Kidney (tissue), 14 donors: ENCODE results near the gene SP3. TPM values are rescaled to one million over a fixed set of nuclear protein-coding genes. Genes with fewer than 3 reads are reported as not detected.

Experiments used
- DNase-seq, 5 donors: peaks; one replicate each; pipeline ENCODE4 v3.0.0-alpha.2; 2013 to 2020
- FAIRE-seq: peaks from 2 replicates; lab custom pipeline; 2012; peaks lifted over from hg19 to GRCh38; lab: Jason Lieb, UNC
- H3K27ac ChIP-seq, 2 donors: one replicate each; pipeline ENCODE4 v1.7.0; 2013; ENCODE audit warnings: low read depth in 2 of 2, low read length in 2 of 2, inconsistent platforms in 1 of 2
- H3K27me3 ChIP-seq: one replicate; pipeline ENCODE4 v1.7.1; 2013; ENCODE audit warnings: low read length, inconsistent platforms; ENCODE audit not compliant: control insufficient read depth, insufficient read depth
- H3K36me3 ChIP-seq, 3 donors: one replicate each; pipeline versions ENCODE4 v1.7.0 to v1.7.1; 2013; ENCODE audit warnings: low read length in 3 of 3, control low read depth in 1 of 3, inconsistent platforms in 1 of 3; ENCODE audit not compliant: insufficient read depth in 3 of 3, control insufficient read depth in 2 of 3
- H3K4me1 ChIP-seq, 3 donors: one replicate each; pipeline versions ENCODE4 v1.7.0 to v1.7.1; 2013; ENCODE audit warnings: low read length in 3 of 3, inconsistent platforms in 1 of 3, low read depth in 1 of 3; ENCODE audit not compliant: control insufficient read depth in 2 of 3, insufficient read depth in 2 of 3
- H3K4me3 ChIP-seq, 3 donors: one replicate each; pipeline versions ENCODE4 v1.7.0 to v1.8.1; 2013; ENCODE audit warnings: low read length in 3 of 3, control low read depth in 1 of 3, inconsistent platforms in 1 of 3
- H3K9ac ChIP-seq, 3 donors: one replicate each; pipeline versions ENCODE4 v1.7.0 to v1.7.1; 2013; ENCODE audit warnings: low read length in 3 of 3, control low read depth in 1 of 3, inconsistent platforms in 1 of 3
- H3K9me3 ChIP-seq, 3 donors: one replicate each; pipeline versions ENCODE4 v1.7.0 to v1.7.1; 2013; ENCODE audit warnings: low read length in 3 of 3, control low read depth in 1 of 3, inconsistent platforms in 1 of 3; ENCODE audit not compliant: control insufficient read depth in 2 of 3, insufficient read depth in 1 of 3
- intact Hi-C: fragments of 100-400 bp; cut with DNase I; formaldehyde crosslinking; loops from one replicate; pipeline ENCODE4 v1.11.1; 2022
- polyA plus RNA-seq: library from polyadenylated mRNA; stranded (reverse); fragments of 350-450 nt; fragmentation: Illumina TruSeq; extraction: RNeasy Lipid Tissue Mini Kit (QIAGEN cat#74804); gene quantifications from one replicate; pipeline ENCODE4 v1.2.3, GENCODE V29; 2014; ENCODE audit warnings: low read depth, low replicate concordance; ENCODE audit not compliant: insufficient read depth
- total RNA-seq: library from RNA; stranded (reverse); fragmentation: NEBNext Ultra II Directional; extraction: Animal tissue kit (Norgen Biotek cat#: 25700); gene quantifications from one replicate; pipeline ENCODE4 v1.2.1, GENCODE V29; 2021
- TF ChIP-seq, protein P1 (sequence below): IDR thresholded peaks from 3 replicates; pipeline ENCODE4 v1.5.1; 2012; ENCODE audit warnings: mild to moderate bottlenecking, moderate library complexity, borderline replicate concordance; ENCODE audit not compliant: insufficient read depth; ENCODE audit errors: extremely low read depth
- donor health status: control.
- donor health status: control.
- donor health status: control.
- donor health status: control.
- donor health status: control.
- donor health status: DM: yes; HTN: yes; CAD: no.
- donor health status: Normal renal cell carcinoma (clear cell type).

SP3 gene
- total and polyA plus RNA-seq, 2 donors from 2014 or later = 14.5 to 86.2 TPM

DNA sequence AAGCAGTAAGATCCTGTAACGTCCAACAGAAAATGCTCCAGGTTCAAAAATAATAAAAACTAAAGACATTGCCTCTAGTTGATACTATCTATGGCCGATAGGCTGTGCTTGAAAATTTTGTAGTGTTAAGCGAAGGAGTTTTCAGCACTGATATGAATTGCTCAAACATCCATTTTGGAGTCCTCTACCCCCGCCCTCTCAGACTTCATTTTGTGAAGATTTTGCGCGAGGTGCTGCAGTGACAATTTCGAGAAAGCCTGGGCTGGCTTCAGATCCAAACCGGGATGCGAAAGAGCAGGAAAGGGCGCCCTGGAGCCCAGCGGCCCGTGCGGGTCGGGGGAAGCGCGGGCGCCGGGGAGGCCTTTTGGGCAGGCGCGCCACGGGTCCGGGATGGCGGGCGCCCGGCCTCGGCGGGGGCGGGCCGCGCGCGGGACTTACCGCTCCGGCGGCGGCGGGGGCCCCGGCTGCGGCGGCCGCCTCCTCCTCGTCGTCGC, 1.8 kb downstream of the SP3 start:
- H3K27me3 ChIP-seq = no peaks in the 10 kb centered on the region
- peak in 3 of 5 donors; percentile 66 to 89 (median 84) for DNase-seq
- intact Hi-C loops = no loop called here
- H3K9me3 ChIP-seq = no peaks in the 10 kb centered on the region
- H3K27ac ChIP-seq = peak overlapping the region; percentile 97 to 100
- H3K36me3 ChIP-seq = no peaks in the 10 kb centered on the region
- FAIRE-seq = no peak
- TF ChIP-seq, protein P1, sequence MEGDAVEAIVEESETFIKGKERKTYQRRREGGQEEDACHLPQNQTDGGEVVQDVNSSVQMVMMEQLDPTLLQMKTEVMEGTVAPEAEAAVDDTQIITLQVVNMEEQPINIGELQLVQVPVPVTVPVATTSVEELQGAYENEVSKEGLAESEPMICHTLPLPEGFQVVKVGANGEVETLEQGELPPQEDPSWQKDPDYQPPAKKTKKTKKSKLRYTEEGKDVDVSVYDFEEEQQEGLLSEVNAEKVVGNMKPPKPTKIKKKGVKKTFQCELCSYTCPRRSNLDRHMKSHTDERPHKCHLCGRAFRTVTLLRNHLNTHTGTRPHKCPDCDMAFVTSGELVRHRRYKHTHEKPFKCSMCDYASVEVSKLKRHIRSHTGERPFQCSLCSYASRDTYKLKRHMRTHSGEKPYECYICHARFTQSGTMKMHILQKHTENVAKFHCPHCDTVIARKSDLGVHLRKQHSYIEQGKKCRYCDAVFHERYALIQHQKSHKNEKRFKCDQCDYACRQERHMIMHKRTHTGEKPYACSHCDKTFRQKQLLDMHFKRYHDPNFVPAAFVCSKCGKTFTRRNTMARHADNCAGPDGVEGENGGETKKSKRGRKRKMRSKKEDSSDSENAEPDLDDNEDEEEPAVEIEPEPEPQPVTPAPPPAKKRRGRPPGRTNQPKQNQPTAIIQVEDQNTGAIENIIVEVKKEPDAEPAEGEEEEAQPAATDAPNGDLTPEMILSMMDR = peak; percentile 18
- peaks cover 0 to 16% (median 6%) of the 10 kb centered on the region in 3 donors for H3K4me1 ChIP-seq
- peak overlapping the region; percentile 83 to 87 (median 84) for H3K4me3 ChIP-seq
- H3K9ac ChIP-seq = peak overlapping the region; percentile 71 to 90 (median 83)

GRCh38 chr2:173962583-173963110, 2.5 kb downstream of the SP3 start:
- TF ChIP-seq, protein P1 = no peak

DNA sequence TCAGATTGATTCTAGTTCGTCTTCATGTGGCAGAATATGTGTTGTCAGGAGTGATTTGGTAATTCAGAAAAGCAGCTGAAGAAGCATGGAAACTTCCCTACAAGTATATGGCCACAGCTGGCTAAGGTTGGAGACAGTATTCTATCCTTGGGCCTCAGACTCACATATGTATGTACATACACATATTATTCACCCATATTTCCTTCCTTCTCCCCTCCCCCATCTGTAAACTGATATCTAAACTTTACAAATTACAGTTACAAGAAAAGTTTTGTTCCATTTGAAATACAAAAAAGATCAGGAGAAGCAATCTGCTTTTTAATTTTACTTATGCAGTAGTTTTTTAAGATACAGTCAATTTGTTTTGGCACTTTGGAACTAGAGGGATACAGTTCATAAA, 3.1 kb downstream of the SP3 start:
- H3K36me3 ChIP-seq = no peaks in the 10 kb centered on the region
- no peak overlapping the region for H3K27ac ChIP-seq
- H3K4me1 ChIP-seq = peaks cover 0 to 16% (median 6%) of the 10 kb centered on the region in 3 donors
- intact Hi-C loops = no loop called here
- FAIRE-seq (no peak), DNase-seq (peak in 1 of 5 donors; percentile 20)
- peak overlapping the region in 2 of 3 donors; percentile 83 to 84 for H3K4me3 ChIP-seq
- TF ChIP-seq, protein P1 = no peak
- no peaks in the 10 kb centered on the region for H3K27me3 ChIP-seq
- peak overlapping the region in 1 of 3 donors; percentile 83 for H3K9ac ChIP-seq
- no peaks in the 10 kb centered on the region for H3K9me3 ChIP-seq

More at GRCh38 chr2:173962583-173963110, 2.5 kb downstream of the SP3 start:
- DNase-seq = peak in 1 of 5 donors; percentile 42
- peaks cover 0 to 16% (median 6%) of the 10 kb centered on the region in 3 donors for H3K4me1 ChIP-seq
- H3K27me3 ChIP-seq = no peaks in the 10 kb centered on the region
- H3K27ac ChIP-seq = peak overlapping the region in 1 of 2 donors; percentile 97
- intact Hi-C loops = no loop called here
- peak overlapping the region; percentile 71 to 90 (median 83) for H3K9ac ChIP-seq
- peak overlapping the region; percentile 83 to 87 (median 84) for H3K4me3 ChIP-seq
- H3K9me3 ChIP-seq = no peaks in the 10 kb centered on the region
- no peaks in the 10 kb centered on the region for H3K36me3 ChIP-seq
- FAIRE-seq = no peak
